NCI-H226 (cell line): ENCODE measurements around the gene RTF1.
"Not testable (repeated sequence)": the region's sequence is repeated elsewhere in the genome, so short reads cannot be mapped to it uniquely, and the experiment has no call there.

Source experiments
- DNase-seq: peaks from one replicate; pipeline ENCODE4 v3.0.0-alpha.2; 2015

RTF1 gene

GRCh38 chr15:41438206-41438605, 21.3 kb downstream of the RTF1 start:
- no peak for DNase-seq

- DNase-seq = not testable (repeated sequence)
These were observed 21.9 kb downstream of the RTF1 start for GRCh38 chr15:41438745-41439144.

GRCh38 chr15:41443275-41443674, 26.4 kb downstream of the RTF1 start:
- no peak for DNase-seq

- no peak for DNase-seq
These were observed 28.5 kb downstream of the RTF1 start for GRCh38 chr15:41445399-41445798.

GRCh38 chr15:41462084-41462795, 45.3 kb downstream of the RTF1 start:
- DNase-seq = no peak

GRCh38 chr15:41464889-41465580, 48.1 kb downstream of the RTF1 start:
- DNase-seq = no peak

GRCh38 chr15:41465822-41466421, 49.0 kb downstream of the RTF1 start:
- DNase-seq = no peak

- no peak for DNase-seq
These were observed 49.8 kb downstream of the RTF1 start for GRCh38 chr15:41466711-41467110.

GRCh38 chr15:41469644-41470043, 52.7 kb downstream of the RTF1 start:
- DNase-seq = not testable (repeated sequence)

- DNase-seq = no peak
These were observed 56.5 kb downstream of the RTF1 start for GRCh38 chr15:41473418-41473817.

GRCh38 chr15:41474436-41474835, 57.5 kb downstream of the RTF1 start:
- no peak for DNase-seq

- DNase-seq = no peak
These were observed 58.0 kb downstream of the RTF1 start for GRCh38 chr15:41474941-41475340.

GRCh38 chr15:41476416-41477048, 59.6 kb downstream of the RTF1 start:
- DNase-seq = no peak

GRCh38 chr15:41480396-41481140, 63.7 kb downstream of the RTF1 start:
- no peak for DNase-seq

GRCh38 chr15:41482110-41482877, 65.4 kb downstream of the RTF1 start:
- no peak for DNase-seq

- no peak for DNase-seq
These were observed 66.2 kb downstream of the RTF1 start for GRCh38 chr15:41483115-41483514.

GRCh38 chr15:41483519-41483918, 66.6 kb downstream of the RTF1 start:
- no peak for DNase-seq

GRCh38 chr15:41484937-41485625, 68.2 kb downstream of the RTF1 start:
- no peak for DNase-seq

GRCh38 chr15:41486286-41486685, 69.4 kb downstream of the RTF1 start:
- DNase-seq = no peak

- DNase-seq = no peak
These were observed 70.5 kb downstream of the RTF1 start for GRCh38 chr15:41487381-41487780.

- no peak for DNase-seq
These were observed 70.9 kb downstream of the RTF1 start for GRCh38 chr15:41487802-41488201.

GRCh38 chr15:41489641-41490040, 72.7 kb downstream of the RTF1 start:
- no peak for DNase-seq
